Psoas muscle (tissue), 8 donors: ENCODE results near the gene MAGI1. TPM values are rescaled to one million over a fixed set of nuclear protein-coding genes. Genes with fewer than 3 reads are reported as not detected.

Experiments used
- ATAC-seq, 4 donors: fragments of 200-7000 bp; cut with Tn5 transposase; one replicate each; pipeline ENCODE4 v1.9.1; 2020; ENCODE audit warnings: moderate library complexity in 3 of 4, mild to moderate bottlenecking in 2 of 4
- DNase-seq, 2 donors: peaks; one replicate each; pipeline ENCODE4 v3.0.0-alpha.2; 2020
- H3K27ac ChIP-seq: fragments of 200-600 bp; one replicate; pipeline ENCODE4 v1.8.0; 2022
- H3K27me3 ChIP-seq, 3 donors: fragments of 200-600 bp in 1 of 3; one replicate each; pipeline versions ENCODE4 v1.6.1 to v1.8.0; 2013 to 2022; ENCODE audit warnings: low read length in 2 of 3, mild to moderate bottlenecking in 2 of 3, moderate library complexity in 1 of 3; ENCODE audit not compliant: insufficient read depth in 3 of 3
- H3K36me3 ChIP-seq, 2 donors: fragments of 200-600 bp in 1 of 2; one replicate each; pipeline versions ENCODE4 v1.6.1 to v1.8.0; 2013 to 2022; ENCODE audit warnings: low read depth in 1 of 2, mild to moderate bottlenecking in 1 of 2, moderate library complexity in 1 of 2; ENCODE audit not compliant: insufficient read depth in 1 of 2
- H3K4me1 ChIP-seq: fragments of 200-600 bp; one replicate; pipeline ENCODE4 v1.8.0; 2022
- H3K4me3 ChIP-seq: fragments of 200-600 bp; one replicate; pipeline ENCODE4 v1.8.0; 2022; ENCODE audit warnings: mild to moderate bottlenecking
- H3K9me3 ChIP-seq: fragments of 200-600 bp; one replicate; pipeline ENCODE4 v1.8.0; 2022
- WGBS, 3 donors: extraction: QIAGEN DNeasy Blood & Tissue Kit; methylation state at CpG; one replicate each; pipeline versions ENCODE4 v1.1.6 to v1.1.7; 2013; 5-methylcytosine and 5-hydroxymethylcytosine counted together
- intact Hi-C, 2 donors: fragments of 100-400 bp; cut with DNase I; formaldehyde crosslinking; loops; one replicate each; pipeline versions ENCODE4 v1.11.0 to v1.14.2; 2022
- polyA plus RNA-seq, 3 donors: library from polyadenylated mRNA; stranded (reverse); fragments of 200-250 nt; gene quantifications; one replicate each; pipeline ENCODE4 v1.2.3, GENCODE V29; 2013
- total RNA-seq, 4 donors: library from RNA; stranded (reverse); fragmentation: NEBNext Ultra II Directional in 2 of 4; extraction: Animal tissue kit (Norgen Biotek cat#: 25700) in 2 of 4; gene quantifications; one replicate each; pipeline versions ENCODE4 v1.2.1 to v1.2.4, GENCODE V29; 2021 to 2023
- TF ChIP-seq, protein P1 (sequence below): fragments of 200-600 bp; IDR thresholded peaks from one replicate; pipeline ENCODE4 v1.8.0; 2022; ENCODE audit warnings: antibody characterized with exemption
- donor health status: healthy with polysubstance abuse.
- donor health status: DM: no; HTN: no; CAD: no; lungs with moderate emphysema.
- donor health status: Bipolar disorder and iron deficiency.
- donor health status: healthy.
- donor health status: DM: yes; HTN: yes; CAD: no.
- donor health status: DM: no; HTN: no; CAD: no.
- donor health status: DM: no; HTN: no; CAD: no.
- donor health status: DM: yes; HTN: yes; CAD: no.

MAGI1 gene
- total and polyA plus RNA-seq, 7 donors = 4.5 to 8.1 (median 6.3) TPM

DNA sequence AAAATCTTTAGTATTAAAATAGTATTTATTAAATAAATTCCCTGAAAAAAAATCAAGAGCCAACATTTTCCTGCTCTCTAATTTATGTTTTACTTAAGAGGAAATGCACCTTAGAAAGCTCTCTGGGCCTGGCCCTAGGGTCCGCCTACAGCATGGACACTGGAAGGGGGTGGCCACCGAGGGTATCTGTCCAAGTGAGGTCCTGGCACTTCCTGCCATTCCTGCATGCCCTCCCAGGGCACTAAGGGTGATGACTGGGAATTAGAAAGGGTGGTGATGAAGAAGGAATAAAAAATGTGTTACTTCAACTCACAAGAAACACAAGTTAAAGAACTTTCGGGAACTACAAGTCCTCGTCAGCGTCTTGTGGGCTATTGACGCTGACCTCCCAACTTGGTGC is 92.8 kb downstream of the MAGI1 start:
- intact Hi-C loops = no loop called here
- Histone ChIP-seq H3K27ac (peak overlapping the region; percentile 54), H3K27me3 (no peaks in the 10 kb centered on the region), H3K4me3 (no peak overlapping the region), H3K36me3 (no peaks in the 10 kb centered on the region), H3K4me1 (peaks cover 26% of the 10 kb centered on the region), H3K9me3 (no peaks in the 10 kb centered on the region)
- ATAC-seq (no peak), DNase-seq (no peak)
- 74 to 86% (median 75%) methylated on average over 6 of the region's 6 CpGs for WGBS, 3 donors
- TF ChIP-seq, protein P1, sequence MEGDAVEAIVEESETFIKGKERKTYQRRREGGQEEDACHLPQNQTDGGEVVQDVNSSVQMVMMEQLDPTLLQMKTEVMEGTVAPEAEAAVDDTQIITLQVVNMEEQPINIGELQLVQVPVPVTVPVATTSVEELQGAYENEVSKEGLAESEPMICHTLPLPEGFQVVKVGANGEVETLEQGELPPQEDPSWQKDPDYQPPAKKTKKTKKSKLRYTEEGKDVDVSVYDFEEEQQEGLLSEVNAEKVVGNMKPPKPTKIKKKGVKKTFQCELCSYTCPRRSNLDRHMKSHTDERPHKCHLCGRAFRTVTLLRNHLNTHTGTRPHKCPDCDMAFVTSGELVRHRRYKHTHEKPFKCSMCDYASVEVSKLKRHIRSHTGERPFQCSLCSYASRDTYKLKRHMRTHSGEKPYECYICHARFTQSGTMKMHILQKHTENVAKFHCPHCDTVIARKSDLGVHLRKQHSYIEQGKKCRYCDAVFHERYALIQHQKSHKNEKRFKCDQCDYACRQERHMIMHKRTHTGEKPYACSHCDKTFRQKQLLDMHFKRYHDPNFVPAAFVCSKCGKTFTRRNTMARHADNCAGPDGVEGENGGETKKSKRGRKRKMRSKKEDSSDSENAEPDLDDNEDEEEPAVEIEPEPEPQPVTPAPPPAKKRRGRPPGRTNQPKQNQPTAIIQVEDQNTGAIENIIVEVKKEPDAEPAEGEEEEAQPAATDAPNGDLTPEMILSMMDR = no peak

DNA sequence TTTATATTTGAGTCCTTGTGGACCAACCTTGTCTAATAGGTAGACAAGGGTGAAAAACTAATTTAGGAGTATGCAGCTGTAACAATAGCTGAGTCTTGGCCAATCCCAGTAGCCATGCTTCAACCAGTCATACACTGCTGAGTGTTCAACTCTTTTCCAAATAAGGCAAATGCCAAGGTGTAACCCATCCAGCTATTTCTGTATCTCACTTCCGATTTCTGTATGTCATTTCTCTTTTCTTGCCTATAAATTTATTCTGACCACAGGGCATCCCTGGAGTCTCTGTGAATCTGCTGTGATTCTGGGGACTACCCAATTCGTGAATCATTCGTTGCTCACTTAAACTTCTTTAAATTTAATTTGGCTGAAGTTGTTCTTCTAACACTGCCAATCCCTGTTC is 93.2 kb downstream of the MAGI1 start:
- intact Hi-C loops = no loop called here
- Histone ChIP-seq H3K27ac (no peak overlapping the region), H3K27me3 (no peaks in the 10 kb centered on the region), H3K4me1 (peaks cover 26% of the 10 kb centered on the region), H3K36me3 (no peaks in the 10 kb centered on the region), H3K4me3 (no peak overlapping the region), H3K9me3 (no peaks in the 10 kb centered on the region)
- TF ChIP-seq, protein P1 = no peak
- ATAC-seq (no peak), DNase-seq (no peak)
- 83 to 94% (median 86%) methylated on average over 3 of the region's 3 CpGs for WGBS, 3 donors

DNA sequence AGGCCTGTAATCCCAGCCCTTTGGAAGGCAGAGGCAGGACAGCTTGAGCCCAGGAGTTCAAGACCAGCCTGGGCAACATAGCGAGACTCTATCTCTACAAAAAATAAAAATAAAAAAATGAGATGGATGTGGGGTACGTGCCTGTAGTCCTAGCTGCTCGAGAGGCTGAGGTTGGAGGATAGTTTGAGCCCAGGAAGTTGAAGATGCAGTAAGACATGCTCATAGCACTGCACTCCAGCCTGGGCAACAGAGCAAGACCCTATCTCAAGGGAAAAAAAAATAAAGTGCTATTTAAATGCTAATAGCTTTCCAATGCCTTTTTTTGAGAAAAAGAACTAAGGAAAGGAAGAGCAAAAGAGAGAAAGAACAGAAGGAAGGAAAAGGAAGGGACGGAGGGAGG is 94.5 kb downstream of the MAGI1 start:
- 94 to 96% (median 96%) methylated on average over 4 of the region's 4 CpGs for WGBS, 3 donors
- intact Hi-C loops = no loop called here
- Histone ChIP-seq H3K4me1 (peaks cover 34% of the 10 kb centered on the region), H3K36me3 (no peaks in the 10 kb centered on the region), H3K27ac (no peak overlapping the region), H3K9me3 (no peaks in the 10 kb centered on the region), H3K27me3 (no peaks in the 10 kb centered on the region), H3K4me3 (no peak overlapping the region)
- DNase-seq = no peak
- ATAC-seq = no peak
- TF ChIP-seq, protein P1 = no peak

DNA sequence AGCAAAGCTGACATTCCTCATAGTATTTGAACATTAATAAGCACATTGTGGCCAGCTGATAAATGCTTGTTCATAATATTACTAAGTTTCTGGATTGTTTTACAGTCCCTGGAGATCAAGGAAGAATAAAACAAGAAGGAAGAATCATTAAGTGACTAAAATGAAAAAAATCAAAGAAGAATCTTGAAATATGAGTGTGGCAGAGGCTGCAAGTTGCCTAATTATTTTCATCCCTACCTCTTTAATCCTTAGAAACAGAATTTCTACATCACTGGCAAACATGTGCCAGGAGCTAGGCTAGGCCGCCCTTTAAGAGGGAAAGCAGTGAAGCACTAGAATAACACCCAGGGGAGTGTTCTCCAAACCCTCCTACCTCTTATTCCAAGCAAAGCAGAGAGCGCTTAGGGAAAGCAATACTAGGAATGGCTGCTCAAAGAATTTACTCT is 98.9 kb downstream of the MAGI1 start:
- 73 to 87% (median 84%) methylated on average over 2 of the region's 2 CpGs for WGBS, 3 donors
- ATAC-seq (no peak), DNase-seq (no peak)
- Histone ChIP-seq H3K4me3 (no peak overlapping the region), H3K9me3 (no peaks in the 10 kb centered on the region), H3K27ac (no peak overlapping the region), H3K4me1 (peaks cover 12% of the 10 kb centered on the region), H3K36me3 (no peaks in the 10 kb centered on the region), H3K27me3 (no peaks in the 10 kb centered on the region)
- TF ChIP-seq, protein P1 = no peak
- intact Hi-C loops = no loop called here

DNA sequence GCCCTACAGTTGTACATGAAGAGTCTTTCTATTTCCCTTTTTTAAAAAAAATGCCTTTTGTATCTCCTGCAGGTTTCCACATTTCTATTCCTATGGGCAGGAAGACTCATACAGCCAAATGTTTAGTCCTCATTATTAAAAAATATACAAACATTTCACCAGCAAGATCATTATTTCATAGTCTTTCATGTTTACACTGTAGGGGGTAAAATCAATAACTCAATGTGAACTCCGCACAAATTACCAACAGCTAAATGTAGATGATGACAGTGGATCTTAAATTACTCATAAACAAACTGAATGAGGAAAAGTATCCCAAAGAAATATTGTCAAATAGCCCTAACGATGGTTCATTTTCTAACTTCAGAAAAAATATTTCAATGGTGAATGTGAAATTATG is 99.5 kb downstream of the MAGI1 start:
- Histone ChIP-seq H3K9me3 (no peaks in the 10 kb centered on the region), H3K4me1 (peaks cover 12% of the 10 kb centered on the region), H3K27ac (no peak overlapping the region), H3K4me3 (no peak overlapping the region), H3K36me3 (no peaks in the 10 kb centered on the region), H3K27me3 (no peaks in the 10 kb centered on the region)
- TF ChIP-seq, protein P1 = no peak
- no peak for DNase-seq
- 81 to 87% (median 86%) methylated on average over 2 of the region's 2 CpGs for WGBS, 3 donors
- no peak for ATAC-seq
- intact Hi-C loops = no loop called here
